Putamen (tissue), 1 donor: ENCODE results near the gene RASSF1.
"Not testable (repeated sequence)": the region's sequence is repeated elsewhere in the genome, so short reads cannot be mapped to it uniquely, and the experiment has no call there.

Experiments
- DNase-seq: peaks from one replicate; pipeline ENCODE4 v3.0.0-alpha.2; 2016; ENCODE audit warnings: low spot score

RASSF1 gene

GRCh38 chr3:50323614-50324199, 16.9 kb downstream of the RASSF1 start:
- no peak for DNase-seq

DNA sequence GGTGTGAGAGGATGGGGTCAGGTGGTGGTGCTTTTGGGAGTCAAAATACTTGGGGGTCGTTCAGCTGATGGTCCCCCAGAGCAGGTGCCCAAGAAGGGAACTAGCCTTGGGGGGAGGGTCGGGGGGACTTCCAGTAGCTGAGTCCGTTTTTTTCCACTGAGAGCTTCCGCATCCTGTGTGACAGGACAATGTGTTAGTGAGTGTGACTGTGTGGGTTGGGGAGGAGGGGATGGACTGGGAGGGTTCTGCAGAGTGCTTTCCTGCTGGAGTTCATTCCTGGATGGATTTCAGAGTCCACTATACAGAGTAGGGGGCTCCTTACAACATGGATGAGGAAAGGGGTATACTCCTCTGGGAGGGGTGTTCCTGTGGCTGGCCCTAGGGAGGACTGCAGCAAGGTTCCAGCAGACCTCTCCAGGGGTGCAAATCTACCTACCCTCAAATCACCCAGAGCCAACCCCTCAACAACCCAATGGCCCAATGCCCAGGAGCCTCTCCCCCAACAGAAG, 17.5 kb downstream of the RASSF1 start:
- no peak for DNase-seq

GRCh38 chr3:50322386-50323091, 18.1 kb downstream of the RASSF1 start, which contains the start of gene HYAL2:
HYAL2 (minus strand) TSS chr3:50322745; CDS start chr3:50320489, 2,256 bp downstream.
- no peak for DNase-seq

DNA sequence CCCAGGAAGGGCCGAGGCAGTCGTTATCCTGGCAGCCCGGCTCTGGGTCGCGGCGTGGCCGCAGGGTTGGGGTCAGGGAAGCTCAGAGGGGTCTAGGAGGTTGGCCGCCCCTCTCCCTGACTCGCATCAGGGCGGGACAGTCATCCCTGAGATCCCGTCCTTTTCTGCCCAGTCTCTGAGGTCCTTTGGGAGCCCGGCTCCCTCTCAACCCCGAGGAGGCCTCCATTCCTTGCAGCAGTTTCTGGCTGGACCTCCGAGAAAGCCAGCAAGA, 18.6 kb downstream of the RASSF1 start:
- DNase-seq: no peak

DNA sequence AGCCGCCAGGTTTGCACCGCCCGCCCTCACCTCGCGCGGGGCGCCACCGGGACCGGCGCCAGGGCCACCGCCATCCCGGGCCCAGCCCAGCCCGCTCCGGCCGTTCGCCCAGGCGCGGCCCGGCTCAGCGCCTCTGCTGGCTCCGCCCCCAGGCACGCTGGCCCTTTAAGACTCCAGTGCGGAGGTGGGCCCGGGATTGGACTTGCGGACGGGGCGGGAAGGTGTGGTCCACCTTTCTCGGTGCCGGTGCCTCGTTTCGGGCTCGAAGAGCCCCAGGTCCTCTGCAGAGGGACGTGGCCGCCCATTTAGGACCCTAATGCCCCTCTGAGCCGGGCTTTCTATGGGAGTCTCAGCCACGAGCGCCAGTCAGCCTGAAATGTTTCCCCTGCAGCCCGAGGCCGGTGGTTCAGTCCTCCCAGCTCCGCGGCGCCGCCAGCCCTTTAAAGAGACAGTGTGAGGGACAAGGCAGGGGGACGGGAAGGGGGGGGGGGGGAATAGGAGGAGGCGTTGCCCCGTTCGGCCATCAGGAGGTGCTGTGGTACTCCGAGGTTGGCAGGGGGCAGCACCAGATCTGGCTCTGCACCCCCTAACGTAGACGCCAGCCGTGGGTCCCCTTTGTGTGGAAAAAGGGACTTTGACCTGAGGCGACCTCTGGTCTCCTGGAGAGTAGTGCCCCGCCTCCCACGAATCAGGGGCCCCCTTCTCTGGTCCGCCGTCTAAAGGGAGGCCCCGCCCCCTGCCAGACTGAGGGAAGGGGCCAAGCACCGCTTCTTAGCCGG, 19.1 kb downstream of the RASSF1 start:
- peak; percentile 89 for DNase-seq

GRCh38 chr3:50320853-50321335, 19.7 kb downstream of the RASSF1 start:
- DNase-seq: peak; percentile 84

DNA sequence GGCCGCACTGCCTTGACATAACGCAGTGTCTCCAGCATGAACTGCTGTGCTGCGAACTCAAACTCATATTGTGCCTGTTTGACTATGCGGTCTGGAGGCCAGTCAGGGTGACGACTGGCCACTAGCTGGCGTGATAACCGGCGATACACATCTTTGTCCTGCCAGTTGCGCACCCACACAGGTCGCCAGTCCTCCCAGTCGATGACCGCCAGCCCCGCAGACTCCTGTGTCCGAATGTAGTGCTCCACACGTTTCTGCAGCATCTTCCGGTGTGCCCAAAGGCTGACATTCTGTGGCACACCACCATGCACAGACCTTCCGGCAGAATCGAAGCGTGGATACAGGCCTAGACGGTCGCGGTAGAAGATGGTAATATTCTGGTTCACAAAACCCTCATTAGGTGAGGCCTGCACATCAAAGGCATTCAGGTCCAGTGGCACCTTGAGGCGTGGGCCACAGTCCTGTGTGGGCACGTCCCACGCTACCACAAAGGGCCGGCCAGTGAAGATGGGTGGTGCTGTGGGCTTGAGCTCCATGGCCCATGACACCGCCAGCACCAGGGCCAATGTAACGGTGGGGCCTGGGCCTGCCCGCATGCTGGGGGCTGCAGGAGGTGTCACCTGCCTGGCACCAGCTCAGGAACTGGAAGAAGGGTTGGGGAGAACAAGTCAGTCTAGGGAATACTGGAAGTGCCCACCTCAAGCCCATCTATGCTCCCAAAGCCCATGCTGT, 20.6 kb downstream of the RASSF1 start:
- no peak for DNase-seq

GRCh38 chr3:50319181-50319893, 21.3 kb downstream of the RASSF1 start:
- no peak for DNase-seq

GRCh38 chr3:50318615-50319014, 22.0 kb downstream of the RASSF1 start:
- no peak for DNase-seq

DNA sequence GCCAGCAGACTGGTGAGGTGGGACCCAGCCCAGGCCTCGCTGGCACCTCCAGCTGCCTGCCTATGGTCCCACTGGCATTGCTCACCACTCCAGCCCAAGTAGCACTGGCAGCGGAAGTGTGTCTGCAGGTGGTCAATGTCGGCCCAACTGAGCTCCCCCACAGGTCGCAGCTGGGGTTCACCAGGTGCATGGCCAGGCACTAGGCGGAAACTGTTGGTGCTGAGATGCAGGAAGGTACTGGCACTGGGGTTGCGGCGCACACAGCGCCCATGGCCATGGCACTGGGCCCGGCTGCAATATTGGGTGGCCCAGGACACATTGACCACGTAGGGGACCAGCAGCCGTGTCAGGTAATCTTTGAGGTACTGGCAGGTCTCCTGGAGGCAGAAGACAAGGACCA, 22.5 kb downstream of the RASSF1 start:
- DNase-seq: no peak

DNA sequence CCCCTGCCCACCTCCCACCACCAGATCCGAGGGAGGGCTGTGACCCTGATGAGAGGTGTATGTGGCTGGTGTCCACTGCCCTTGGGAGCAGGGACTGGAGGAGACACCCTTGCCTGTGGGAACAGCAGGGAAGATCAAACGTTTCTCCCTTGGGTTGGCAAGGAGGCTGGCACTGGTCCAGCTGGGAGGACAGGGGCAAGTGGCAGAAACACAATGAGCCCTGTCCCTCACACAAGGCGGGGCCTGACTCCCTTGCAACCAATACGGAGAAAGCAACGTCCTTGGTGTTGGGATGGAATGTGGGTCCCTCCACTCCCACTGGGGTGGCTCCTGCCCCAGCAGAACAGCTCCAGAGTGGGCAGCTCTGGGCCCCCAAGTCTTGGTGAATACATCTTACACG, 23.3 kb downstream of the RASSF1 start:
- no peak for DNase-seq

- no peak for DNase-seq
Observed at GRCh38 chr3:50316657-50317242, 23.9 kb downstream of the RASSF1 start.

- DNase-seq: no peak
Observed at GRCh38 chr3:50314816-50315215, 25.8 kb downstream of the RASSF1 start.

DNA sequence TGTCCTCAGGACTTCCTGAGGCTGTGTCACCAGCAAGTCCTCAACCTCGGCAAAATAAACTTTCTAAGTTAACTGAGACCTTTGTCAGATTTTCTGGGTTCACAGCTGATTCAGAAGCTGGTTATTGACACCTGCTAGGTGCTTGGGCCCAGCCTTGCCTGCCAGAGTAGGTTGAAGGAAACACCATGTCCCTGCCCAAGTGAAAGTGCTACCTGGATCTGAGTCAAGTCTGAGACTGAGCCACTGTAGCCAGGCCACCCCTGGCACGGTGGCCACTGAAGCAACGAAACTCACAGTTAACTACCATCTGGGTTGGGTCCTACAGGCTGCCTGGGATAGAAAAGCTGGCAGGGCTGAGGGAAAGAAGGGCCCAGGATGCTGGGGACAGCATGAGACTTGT, 26.3 kb downstream of the RASSF1 start:
- DNase-seq: no peak

- DNase-seq: not testable (repeated sequence)
Observed at GRCh38 chr3:50312041-50312440, 28.6 kb downstream of the RASSF1 start.

- no peak for DNase-seq
Observed at GRCh38 chr3:50304601-50305000, 36.0 kb downstream of the RASSF1 start.

GRCh38 chr3:50303013-50303815, 37.4 kb downstream of the RASSF1 start, which contains the start of gene HYAL1:
HYAL1 (minus strand) TSS chr3:50303574; CDS start chr3:50302956, 618 bp downstream.
- DNase-seq: no peak

DNA sequence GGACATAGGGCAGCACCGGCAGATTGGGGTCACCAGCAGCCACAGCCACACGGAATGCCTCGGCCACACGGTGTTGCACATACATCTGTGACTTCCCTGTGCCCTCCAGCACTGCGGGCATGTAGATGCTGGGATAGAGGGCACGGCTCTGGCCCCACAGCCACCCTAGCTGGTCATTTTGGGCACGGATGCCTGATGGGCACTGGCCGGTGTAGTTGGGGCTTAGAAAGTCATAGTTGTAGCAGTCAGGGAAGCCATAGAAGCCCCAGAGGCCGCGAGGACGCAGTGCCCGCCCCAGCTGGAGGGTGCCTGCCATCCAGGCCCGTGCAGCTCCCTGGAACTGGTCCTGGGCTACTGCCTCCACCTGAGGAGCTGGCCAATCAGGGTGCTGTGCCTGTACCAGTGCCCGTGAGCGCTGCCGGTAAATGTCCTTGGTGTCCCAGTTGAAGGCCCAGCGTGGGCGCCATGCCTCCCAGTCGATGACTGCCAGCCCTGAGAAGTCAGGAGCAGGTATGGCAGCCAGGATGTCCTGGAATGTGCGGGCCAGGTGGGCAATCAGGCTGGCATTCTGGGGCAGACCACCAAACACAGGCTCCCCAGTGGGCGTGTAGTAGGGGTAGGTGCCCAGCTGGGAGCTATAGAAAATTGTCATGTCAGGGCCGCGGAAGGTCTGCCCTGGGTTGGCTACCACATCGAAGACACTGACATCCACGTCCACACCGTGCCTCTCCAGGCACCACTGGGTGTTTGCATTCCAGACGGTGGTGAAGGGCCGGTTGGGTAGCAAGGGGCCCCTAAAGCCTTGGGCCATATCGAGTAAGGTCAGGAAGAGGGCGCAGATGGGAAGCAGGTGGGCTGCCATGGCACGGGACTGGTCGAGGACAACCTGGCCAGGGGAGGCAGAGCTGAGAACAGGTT, 38.3 kb downstream of the RASSF1 start:
- no peak for DNase-seq

DNA sequence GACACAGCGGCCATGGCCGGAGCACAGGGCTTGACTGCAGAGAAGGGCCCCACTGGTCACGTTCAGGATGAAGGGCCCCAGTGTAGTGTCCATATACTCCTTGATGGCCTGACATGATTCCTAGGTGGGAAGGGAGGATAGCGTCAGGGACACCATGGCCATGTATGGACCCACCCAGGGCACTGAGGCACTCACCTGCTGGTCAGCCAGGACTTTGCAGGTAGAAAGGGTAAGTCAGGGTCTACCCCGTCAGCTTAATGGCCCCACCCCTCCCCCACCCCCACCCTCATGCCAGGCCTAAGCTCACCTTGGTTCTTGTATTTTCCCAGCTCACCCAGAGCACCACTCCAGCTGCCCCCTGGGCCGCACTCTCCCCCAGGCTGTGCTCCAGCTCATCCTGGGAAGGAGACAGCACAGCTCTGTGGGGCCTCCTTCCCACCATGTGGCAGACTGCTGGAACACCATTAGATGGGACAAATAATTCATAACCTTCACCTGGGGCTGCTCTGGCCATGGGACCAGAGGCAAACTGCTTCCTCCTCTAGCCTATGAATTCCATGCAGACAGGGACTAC, 39.9 kb downstream of the RASSF1 start:
- no peak for DNase-seq
